H1 (cell line): ENCODE results near the gene LRRTM3.

Experiments used
- CBX8 ChIP-seq: fragments of 300-800, 300-1000 bp; sonication (generic); IDR thresholded peaks from 2 replicates; pipeline ENCODE4 v1.7.1; 2016; ENCODE audit warnings: low read depth, low read length, borderline replicate concordance
- CREB1 ChIP-seq: IDR thresholded peaks from 2 replicates; pipeline ENCODE4 v1.6.1; 2012; ENCODE audit warnings: inconsistent platforms
- CTCF ChIP-seq, 3 experiments: IDR thresholded peaks; 1 replicate in 2 of 3; 2 replicates in 1 of 3; pipeline versions ENCODE4 v1.5.1 to v1.6.1; 2011; ENCODE audit warnings: low read length in 3 of 3, mild to moderate bottlenecking in 3 of 3, inconsistent platforms in 2 of 3, low read depth in 1 of 3, moderate library complexity in 1 of 3; ENCODE audit not compliant: insufficient read depth in 1 of 3; ENCODE audit errors: control extremely low read depth in 1 of 3
- EP300 ChIP-seq, 2 experiments: IDR thresholded peaks; 1 replicate in 1 of 2; 2 replicates in 1 of 2; pipeline ENCODE4 v1.6.1; 2011 to 2012; ENCODE audit warnings: low read depth in 2 of 2, low read length in 2 of 2, mild to moderate bottlenecking in 2 of 2, borderline replicate concordance in 1 of 2, inconsistent platforms in 1 of 2, moderate library complexity in 1 of 2
- POLR2A ChIP-seq, 2 experiments: IDR thresholded peaks; 1 replicate in 1 of 2; 2 replicates in 1 of 2; pipeline ENCODE4 v1.6.1; 2011; ENCODE audit warnings: low read depth in 2 of 2, low read length in 2 of 2, mild to moderate bottlenecking in 2 of 2; ENCODE audit errors: control extremely low read depth in 1 of 2
- POLR2AphosphoS5 ChIP-seq: IDR thresholded peaks from 2 replicates; pipeline ENCODE4 v1.6.1; 2011; ENCODE audit warnings: low read depth, low read length
- TCF12 ChIP-seq: IDR thresholded peaks from 2 replicates; pipeline ENCODE4 v1.6.1; 2011; ENCODE audit warnings: low read depth, mild to moderate bottlenecking, low read length
- TF ChIP-seq, protein P1 (sequence below): IDR thresholded peaks from 2 replicates; pipeline ENCODE4 v1.6.1; 2011; ENCODE audit warnings: low read length, improper control_type of control experiment

GRCh38 chr10:66999762-67000545, 74.1 kb downstream of the LRRTM3 start:
- TF ChIP-seq EP300 (IDR thresholded peaks at IDR 0.05; ENCODE audit: borderline replicate concordance in 1 of 2, low read depth in 2 of 2, low read length in 2 of 2): no peak
- no peak for TF ChIP-seq POLR2A (IDR thresholded peaks at IDR 0.05; ENCODE audit: control extremely low read depth in 1 of 2, low read depth in 2 of 2, low read length in 2 of 2)
- no peak for TF ChIP-seq CTCF (IDR thresholded peaks at IDR 0.05; ENCODE audit: control extremely low read depth in 1 of 3, insufficient read depth in 1 of 3, low read depth in 1 of 3, low read length in 3 of 3)
- no peak for TF ChIP-seq CREB1
- TF ChIP-seq POLR2AphosphoS5: no peak
- TF ChIP-seq, protein P1, sequence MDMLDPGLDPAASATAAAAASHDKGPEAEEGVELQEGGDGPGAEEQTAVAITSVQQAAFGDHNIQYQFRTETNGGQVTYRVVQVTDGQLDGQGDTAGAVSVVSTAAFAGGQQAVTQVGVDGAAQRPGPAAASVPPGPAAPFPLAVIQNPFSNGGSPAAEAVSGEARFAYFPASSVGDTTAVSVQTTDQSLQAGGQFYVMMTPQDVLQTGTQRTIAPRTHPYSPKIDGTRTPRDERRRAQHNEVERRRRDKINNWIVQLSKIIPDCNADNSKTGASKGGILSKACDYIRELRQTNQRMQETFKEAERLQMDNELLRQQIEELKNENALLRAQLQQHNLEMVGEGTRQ: no peak
- no peak for TF ChIP-seq CBX8
- no peak for TF ChIP-seq TCF12
